Ovary (tissue), 3 donors: ENCODE measurements around the gene IFT88.

Source experiments
- CTCF ChIP-seq, 3 donors: fragments of 450-650 bp in 2 of 3; fragments of 200-600 bp in 1 of 3; IDR thresholded peaks; one replicate each; pipeline versions ENCODE4 v1.5.1 to v1.8.0; 2016 to 2022; ENCODE audit warnings: antibody characterized with exemption in 3 of 3, mild to moderate bottlenecking in 1 of 3
- POLR2A ChIP-seq: fragments of 450-650 bp; IDR thresholded peaks from one replicate; pipeline ENCODE4 v1.6.1; 2017; ENCODE audit warnings: antibody characterized with exemption, mild to moderate bottlenecking, moderate library complexity
- donor health status: DM: no; HTN: no; CAD: no.

- TF ChIP-seq CTCF (IDR thresholded peaks at IDR 0.05), result no peak
- no peak for TF ChIP-seq POLR2A
Measured at GRCh38 chr13:20714563-20715329, 147.8 kb downstream of the IFT88 start.
